HepG2 (cell line): ENCODE results near the gene LMBRD2.

Source experiments
- CEBPB ChIP-seq: IDR thresholded peaks from 2 replicates; pipeline ENCODE4 v1.6.1; 2011; ENCODE audit warnings: low read depth, low read length, improper control_type of control experiment, borderline replicate concordance
- FOXK2 ChIP-seq: fragments of 450-650 bp; IDR thresholded peaks from 2 replicates; pipeline ENCODE4 v1.6.1; 2016
- FOXM1 ChIP-seq: sonication (generic); formaldehyde crosslinking; IDR thresholded peaks from 2 replicates; pipeline ENCODE4 v1.5.0; 2020; ENCODE audit warnings: missing genetic modification reagents
- GTF2F1 ChIP-seq: fragments of 150-350 bp; IDR thresholded peaks from 2 replicates; pipeline ENCODE4 v1.6.1; 2014; ENCODE audit warnings: low read length
- HNRNPH1 ChIP-seq: fragments of 200-400 bp; formaldehyde crosslinking; optimal IDR thresholded peaks from 2 replicates; pipeline ENCODE3; 2017; ENCODE audit warnings: mild to moderate bottlenecking, low read depth, low read length
- ZFP36L2 ChIP-seq: sonication (generic); formaldehyde crosslinking; IDR thresholded peaks from 2 replicates; pipeline ENCODE4 v1.4.0; 2020; ENCODE audit warnings: missing genetic modification reagents
- ZNF256 ChIP-seq: sonication (generic); formaldehyde crosslinking; conservative IDR thresholded peaks from 2 replicates; pipeline ENCODE4 v1.4.0; 2020; ENCODE audit warnings: missing genetic modification reagents
- TF ChIP-seq, protein P1 (sequence below): sonication (generic); formaldehyde crosslinking; IDR thresholded peaks from 2 replicates; pipeline ENCODE4 v1.5.0; 2020; ENCODE audit warnings: mild to moderate bottlenecking, missing genetic modification reagents, moderate library complexity
- TF ChIP-seq, protein P2 (sequence below): sonication (generic); formaldehyde crosslinking; IDR thresholded peaks from 2 replicates; pipeline ENCODE4 v1.9.0; 2021; ENCODE audit warnings: missing genetic modification reagents, borderline replicate concordance
- TF ChIP-seq, protein P3 (sequence below): sonication (generic); formaldehyde crosslinking; IDR thresholded peaks from 2 replicates; pipeline ENCODE4 v1.8.1; 2023; ENCODE audit warnings: mild to moderate bottlenecking, missing genetic modification reagents, borderline replicate concordance

DNA sequence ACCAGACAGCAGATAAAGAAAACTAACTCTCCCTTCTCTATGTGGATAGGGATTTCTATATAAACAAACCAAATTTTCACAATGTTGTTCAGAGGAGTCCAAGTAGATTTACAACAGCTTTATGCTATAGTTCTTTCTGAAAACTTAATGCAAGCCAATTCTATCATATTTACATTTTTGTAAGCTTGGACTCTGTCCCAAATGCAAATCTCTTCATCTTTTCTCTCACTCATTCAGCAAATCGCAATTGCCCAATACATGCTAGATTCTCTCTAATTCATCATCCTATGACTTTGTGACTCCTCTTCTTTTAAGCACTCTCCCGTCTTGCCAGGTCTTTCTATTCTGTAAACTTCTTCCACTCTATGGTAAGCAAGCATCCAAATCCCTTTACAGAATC lies 45.9 kb downstream of the LMBRD2 start:
- TF ChIP-seq HNRNPH1 = no peak
- TF ChIP-seq, protein P1, sequence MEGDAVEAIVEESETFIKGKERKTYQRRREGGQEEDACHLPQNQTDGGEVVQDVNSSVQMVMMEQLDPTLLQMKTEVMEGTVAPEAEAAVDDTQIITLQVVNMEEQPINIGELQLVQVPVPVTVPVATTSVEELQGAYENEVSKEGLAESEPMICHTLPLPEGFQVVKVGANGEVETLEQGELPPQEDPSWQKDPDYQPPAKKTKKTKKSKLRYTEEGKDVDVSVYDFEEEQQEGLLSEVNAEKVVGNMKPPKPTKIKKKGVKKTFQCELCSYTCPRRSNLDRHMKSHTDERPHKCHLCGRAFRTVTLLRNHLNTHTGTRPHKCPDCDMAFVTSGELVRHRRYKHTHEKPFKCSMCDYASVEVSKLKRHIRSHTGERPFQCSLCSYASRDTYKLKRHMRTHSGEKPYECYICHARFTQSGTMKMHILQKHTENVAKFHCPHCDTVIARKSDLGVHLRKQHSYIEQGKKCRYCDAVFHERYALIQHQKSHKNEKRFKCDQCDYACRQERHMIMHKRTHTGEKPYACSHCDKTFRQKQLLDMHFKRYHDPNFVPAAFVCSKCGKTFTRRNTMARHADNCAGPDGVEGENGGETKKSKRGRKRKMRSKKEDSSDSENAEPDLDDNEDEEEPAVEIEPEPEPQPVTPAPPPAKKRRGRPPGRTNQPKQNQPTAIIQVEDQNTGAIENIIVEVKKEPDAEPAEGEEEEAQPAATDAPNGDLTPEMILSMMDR = no peak
- TF ChIP-seq CEBPB = 0 out of 2 replicates have a peak, but pooled peaks have one; percentile 1
- TF ChIP-seq ZNF256 (CRISPR knock-in tag) = no peak
- TF ChIP-seq FOXK2 = no peak
- no peak for TF ChIP-seq ZFP36L2 (CRISPR knock-in tag)
- no peak for TF ChIP-seq FOXM1 (CRISPR knock-in tag)
- no peak for TF ChIP-seq GTF2F1
- TF ChIP-seq, protein P2, sequence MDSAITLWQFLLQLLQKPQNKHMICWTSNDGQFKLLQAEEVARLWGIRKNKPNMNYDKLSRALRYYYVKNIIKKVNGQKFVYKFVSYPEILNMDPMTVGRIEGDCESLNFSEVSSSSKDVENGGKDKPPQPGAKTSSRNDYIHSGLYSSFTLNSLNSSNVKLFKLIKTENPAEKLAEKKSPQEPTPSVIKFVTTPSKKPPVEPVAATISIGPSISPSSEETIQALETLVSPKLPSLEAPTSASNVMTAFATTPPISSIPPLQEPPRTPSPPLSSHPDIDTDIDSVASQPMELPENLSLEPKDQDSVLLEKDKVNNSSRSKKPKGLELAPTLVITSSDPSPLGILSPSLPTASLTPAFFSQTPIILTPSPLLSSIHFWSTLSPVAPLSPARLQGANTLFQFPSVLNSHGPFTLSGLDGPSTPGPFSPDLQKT (CRISPR knock-in tag) = no peak
- TF ChIP-seq, protein P3, sequence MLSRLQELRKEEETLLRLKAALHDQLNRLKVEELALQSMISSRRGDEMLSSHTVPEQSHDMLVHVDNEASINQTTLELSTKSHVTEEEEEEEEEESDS = no peak
